H9 (cell line): ENCODE measurements around the gene AHCY. TPM values are rescaled to one million over a fixed set of nuclear protein-coding genes. Genes with fewer than 3 reads are reported as not detected.

ENCODE experiments used
- DNase-seq: peaks from one replicate; pipeline ENCODE4 v3.0.0-alpha.2; 2017
- H2AFZ ChIP-seq: one replicate; pipeline ENCODE4 v1.6.1; 2013; ENCODE audit warnings: mild to moderate bottlenecking, low read length, control low read depth, moderate library complexity
- H2AK5ac ChIP-seq: 2 replicates; pipeline ENCODE4 v1.6.1; 2013; ENCODE audit warnings: low read length, control low read depth, mixed read lengths; ENCODE audit not compliant: insufficient read length
- H2BK120ac ChIP-seq: one replicate; pipeline ENCODE4 v1.6.1; 2013; ENCODE audit warnings: low read depth, mild to moderate bottlenecking, low read length, control low read depth, inconsistent platforms; ENCODE audit not compliant: poor library complexity, severe bottlenecking
- H2BK12ac ChIP-seq: 2 replicates; pipeline ENCODE4 v1.6.1; 2013; ENCODE audit warnings: low read length, control low read depth, mixed read lengths, low read depth; ENCODE audit not compliant: insufficient read length
- H2BK15ac ChIP-seq: 2 replicates; pipeline ENCODE4 v1.6.1; 2013; ENCODE audit warnings: low read depth, low read length, control low read depth
- H2BK20ac ChIP-seq: one replicate; pipeline ENCODE4 v1.6.1; 2013; ENCODE audit warnings: low read depth, mild to moderate bottlenecking, low read length, control low read depth, inconsistent platforms; ENCODE audit not compliant: poor library complexity, severe bottlenecking
- H2BK5ac ChIP-seq: 2 replicates; pipeline ENCODE4 v1.6.1; 2013; ENCODE audit warnings: low read length, control low read depth, mixed read lengths; ENCODE audit not compliant: insufficient read length
- H3K14ac ChIP-seq: 2 replicates; pipeline ENCODE4 v1.6.1; 2013; ENCODE audit warnings: low read length, control low read depth; ENCODE audit not compliant: insufficient read depth
- H3K18ac ChIP-seq: 2 replicates; pipeline ENCODE4 v1.6.1; 2013; ENCODE audit warnings: low read depth, mild to moderate bottlenecking, mixed read lengths, low read length, control low read depth; ENCODE audit not compliant: insufficient read length
- H3K23ac ChIP-seq: 2 replicates; pipeline ENCODE4 v1.6.1; 2013; ENCODE audit warnings: low read length, control low read depth, mixed read lengths, low read depth; ENCODE audit not compliant: insufficient read length
- H3K23me2 ChIP-seq: 2 replicates; pipeline ENCODE4 v1.6.1; 2013; ENCODE audit warnings: low read depth, mild to moderate bottlenecking, mixed read lengths, low read length, control low read depth; ENCODE audit not compliant: insufficient read length, poor library complexity, severe bottlenecking
- H3K27ac ChIP-seq: 2 replicates; pipeline ENCODE4 v1.5.1; 2013; ENCODE audit warnings: low read length, control low read depth, mixed read lengths, low read depth; ENCODE audit not compliant: insufficient read length
- H3K27me3 ChIP-seq: 2 replicates; pipeline ENCODE4 v1.6.1; 2013; ENCODE audit warnings: low read length, control low read depth, inconsistent platforms; ENCODE audit not compliant: insufficient read depth
- H3K4ac ChIP-seq: 2 replicates; pipeline ENCODE4 v1.6.1; 2013; ENCODE audit warnings: low read depth, mild to moderate bottlenecking, control low read depth, inconsistent platforms, low read length, moderate library complexity
- H3K4me1 ChIP-seq: 2 replicates; pipeline ENCODE4 v1.6.1; 2013; ENCODE audit warnings: low read length, control low read depth, inconsistent platforms; ENCODE audit not compliant: insufficient read depth
- H3K4me2 ChIP-seq: 2 replicates; pipeline ENCODE4 v1.6.1; 2013; ENCODE audit warnings: low read length, control low read depth, mixed read lengths; ENCODE audit not compliant: insufficient read length, insufficient read depth
- H3K56ac ChIP-seq: 2 replicates; pipeline ENCODE4 v1.6.1; 2013; ENCODE audit warnings: low read depth, mild to moderate bottlenecking, mixed read lengths, low read length, control low read depth; ENCODE audit not compliant: insufficient read length
- H3K79me1 ChIP-seq: 2 replicates; pipeline ENCODE4 v1.6.1; 2013; ENCODE audit warnings: low read depth, mild to moderate bottlenecking, moderate library complexity, low read length, control low read depth, inconsistent platforms; ENCODE audit not compliant: insufficient read depth, poor library complexity, severe bottlenecking
- H3K79me2 ChIP-seq: 2 replicates; pipeline ENCODE4 v1.6.1; 2013; ENCODE audit warnings: low read length, control low read depth, inconsistent platforms; ENCODE audit not compliant: insufficient read depth
- H3K9ac ChIP-seq: 2 replicates; pipeline ENCODE4 v1.6.1; 2013; ENCODE audit warnings: low read length, control low read depth, mixed read lengths; ENCODE audit not compliant: insufficient read length; ENCODE audit errors: extremely low read depth
- H3K9me3 ChIP-seq: one replicate; pipeline ENCODE4 v1.6.1; 2013; ENCODE audit warnings: low read depth, low read length, inconsistent platforms; ENCODE audit not compliant: control insufficient read depth
- H3T11ph ChIP-seq: one replicate; pipeline ENCODE4 v1.6.1; 2013; ENCODE audit warnings: mild to moderate bottlenecking, low read length, control low read depth, inconsistent platforms
- H4K20me1 ChIP-seq: one replicate; pipeline ENCODE4 v1.6.1; 2013; ENCODE audit not compliant: control insufficient read depth, insufficient read length, insufficient read depth
- H4K5ac ChIP-seq: 2 replicates; pipeline ENCODE4 v1.6.1; 2013; ENCODE audit warnings: low read depth, mild to moderate bottlenecking, mixed read lengths, low read length, control low read depth; ENCODE audit not compliant: insufficient read length
- H4K8ac ChIP-seq: replicated peaks from 2 replicates; pipeline ENCODE4 v1.6.1; 2013; ENCODE audit warnings: low read length, control low read depth, mixed read lengths, low read depth; ENCODE audit not compliant: insufficient read length
- H4K91ac ChIP-seq: 2 replicates; pipeline ENCODE4 v1.6.1; 2013; ENCODE audit warnings: low read depth, mild to moderate bottlenecking, moderate library complexity, mixed read lengths, low read length, control low read depth; ENCODE audit not compliant: insufficient read length
- H3K27ac Mint-ChIP-seq, 3 experiments: 2 replicates in 2 of 3; 3 replicates in 1 of 3; pipeline ENCODE4 v1.8.0; 2020 to 2021; ENCODE audit warnings: mixed read lengths in 3 of 3, mild to moderate bottlenecking in 1 of 3, moderate library complexity in 1 of 3
- H3K27me3 Mint-ChIP-seq: 2 replicates; pipeline ENCODE4 v1.8.0; 2021; ENCODE audit warnings: low read depth, mild to moderate bottlenecking, moderate library complexity, mixed read lengths
- H3K36me3 Mint-ChIP-seq, 3 experiments: 2 replicates in 2 of 3; 3 replicates in 1 of 3; pipeline ENCODE4 v1.8.0; 2020 to 2021; ENCODE audit warnings: low read depth in 3 of 3, mixed read lengths in 3 of 3; ENCODE audit not compliant: insufficient read depth in 1 of 3
- H3K4me1 Mint-ChIP-seq, 2 experiments: 2 replicates each; pipeline ENCODE4 v1.8.0; 2020; ENCODE audit warnings: mixed read lengths in 2 of 2
- H3K4me3 Mint-ChIP-seq, 2 experiments: 2 replicates in 1 of 2; 3 replicates in 1 of 2; pipeline ENCODE4 v1.8.0; 2020 to 2021; ENCODE audit warnings: mild to moderate bottlenecking in 2 of 2, mixed read lengths in 2 of 2, moderate library complexity in 1 of 2
- H3K9me3 Mint-ChIP-seq, 2 experiments: 2 replicates in 1 of 2; 3 replicates in 1 of 2; pipeline ENCODE4 v1.8.0; 2020; ENCODE audit warnings: mild to moderate bottlenecking in 2 of 2, mixed read lengths in 2 of 2, moderate library complexity in 1 of 2
- CTCF ChIP-seq: fragments of 200-600 bp; sonication (generic); conservative IDR thresholded peaks from 3 replicates; pipeline ENCODE4 v1.8.0; 2021; ENCODE audit warnings: antibody characterized with exemption, mild to moderate bottlenecking
- WGBS: extraction: QIAGEN DNeasy Blood & Tissue Kit; methylation state at CpG from one replicate; pipeline ENCODE4 v1.1.7; 2013; ENCODE audit warnings: missing lambda C conversion rate, low lambda C conversion rate, mixed read lengths; ENCODE audit not compliant: insufficient read length; ENCODE audit errors: extremely low coverage; 5-methylcytosine and 5-hydroxymethylcytosine counted together
- total RNA-seq: library from RNA; stranded (reverse); gene quantifications from 2 replicates; pipeline ENCODE4 v1.2.1, GENCODE V29; 2021

AHCY gene
- total RNA-seq, 1 experiment from 2014 or later: 461 TPM

DNA sequence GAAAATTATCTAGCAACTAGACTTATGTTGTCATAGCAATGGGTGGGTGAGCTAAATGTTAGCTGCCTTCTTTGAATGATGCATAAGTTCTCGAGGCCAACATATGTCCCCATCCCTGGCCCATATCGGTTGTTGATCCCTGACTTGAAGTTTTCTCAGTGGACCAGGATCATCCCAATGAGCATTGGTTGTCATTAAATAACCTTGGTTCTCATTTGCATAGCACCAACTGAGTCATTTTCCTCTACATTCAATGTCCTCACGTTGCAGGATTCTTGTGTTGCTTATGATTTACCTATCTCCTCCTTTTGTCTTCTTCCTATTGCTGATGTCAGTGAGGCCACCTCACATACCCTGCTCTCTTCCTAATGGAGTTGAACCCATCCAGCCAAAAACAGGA, 12.1 kb upstream of the AHCY start:
- Histone ChIP-seq H3K4ac (no peak overlapping the region), H3K14ac (no peak overlapping the region), H3K4me2 (no peak overlapping the region), H4K8ac (no peak overlapping the region), H3K79me2 (no peaks in the 10 kb centered on the region), H3K27ac (no peak overlapping the region), H3K56ac (no peak overlapping the region), H3K79me1 (no peaks in the 10 kb centered on the region), H4K5ac (no peak overlapping the region), H3K9me3 (no peaks in the 10 kb centered on the region), H3K23ac (no peak overlapping the region), H3K18ac (no peak overlapping the region), H3K23me2 (peaks cover 14% of the 10 kb centered on the region), H2AK5ac (no peak overlapping the region), H2BK15ac (no peak overlapping the region), H2AFZ (no peak overlapping the region), H4K91ac (no peak overlapping the region), H2BK20ac (no peak overlapping the region), H3K27me3 (peaks cover 5% of the 10 kb centered on the region; the same call in 1 of the 2 replicates), H2BK120ac (no peak overlapping the region), H3T11ph (no peak overlapping the region), H3K4me1 (peaks cover 10% of the 10 kb centered on the region; the same call in 1 of the 2 replicates), H2BK5ac (no peak overlapping the region), H4K20me1 (no peaks in the 10 kb centered on the region), H2BK12ac (no peak overlapping the region), H3K9ac (no peak overlapping the region)
- WGBS: no CpG with 5 or more reads among the region's 3 CpGs
- no peak overlapping the region for H3K4me3 Mint-ChIP-seq
- no peaks in the 10 kb centered on the region for H3K9me3 Mint-ChIP-seq
- no peak for TF ChIP-seq CTCF
- H3K27me3 Mint-ChIP-seq: peaks cover 23% of the 10 kb centered on the region
- peaks cover 24 to 29% of the 10 kb centered on the region in 2 experiments for H3K4me1 Mint-ChIP-seq
- no peak for DNase-seq
- no peaks in the 10 kb centered on the region for H3K36me3 Mint-ChIP-seq
- no peak overlapping the region for H3K27ac Mint-ChIP-seq
